WTC11 (cell line): ENCODE results near the gene NDUFV1. TPM values are rescaled to one million over a fixed set of nuclear protein-coding genes. Genes with fewer than 3 reads are reported as not detected.

Experiments
- ATAC-seq: fragments of 200-7000 bp; cut with Tn5 transposase; 2 replicates; pipeline ENCODE4 v1.10.0; 2021; ENCODE audit warnings: mild to moderate bottlenecking, moderate library complexity
- CTCF ChIA-PET: fragments of 300-600 bp; sonication (Branson Sonifier 250); formaldehyde crosslinking; loops from one replicate; lab custom pipeline; 2021; ENCODE audit warnings: antibody characterized with exemption; lab: Charles Lee
- POLR2A ChIA-PET: fragments of 350-600 bp; sonication (Branson Sonifier 250); formaldehyde crosslinking; loops from one replicate; lab custom pipeline; 2021; ENCODE audit warnings: antibody characterized with exemption; lab: Charles Lee
- DNase-seq: peaks from one replicate; pipeline ENCODE4 v3.0.0; 2021; ENCODE audit warnings: low spot score
- H3K27ac Mint-ChIP-seq: 2 replicates; pipeline ENCODE4 v1.8.0; 2021; ENCODE audit warnings: mixed read lengths
- H3K27me3 Mint-ChIP-seq: 2 replicates; pipeline ENCODE4 v1.8.0; 2021; ENCODE audit warnings: low read depth, mild to moderate bottlenecking, moderate library complexity, mixed read lengths
- H3K36me3 Mint-ChIP-seq: 2 replicates; pipeline ENCODE4 v1.8.0; 2021; ENCODE audit warnings: mixed read lengths
- H3K4me1 Mint-ChIP-seq: 2 replicates; pipeline ENCODE4 v1.8.0; 2022; ENCODE audit warnings: mixed read lengths
- H3K4me3 Mint-ChIP-seq: 2 replicates; pipeline ENCODE4 v1.8.0; 2021; ENCODE audit warnings: mild to moderate bottlenecking, moderate library complexity, mixed read lengths
- H3K9me3 Mint-ChIP-seq: 2 replicates; pipeline ENCODE4 v1.8.0; 2021; ENCODE audit warnings: mixed read lengths
- AR ChIP-seq: fragments of 250-450 bp; sonication (Bioruptor Pico); IDR thresholded peaks from 2 replicates; pipeline ENCODE4 v1.9.0; 2021; ENCODE audit warnings: mild to moderate bottlenecking
- ATF1 ChIP-seq: sonication (generic); formaldehyde crosslinking; IDR thresholded peaks from 2 replicates; pipeline ENCODE4 v1.8.1; 2023; ENCODE audit warnings: mild to moderate bottlenecking, moderate library complexity, missing genetic modification reagents
- ATF3 ChIP-seq: sonication (generic); formaldehyde crosslinking; conservative IDR thresholded peaks from 2 replicates; pipeline ENCODE4 v1.8.1; 2022; ENCODE audit warnings: mild to moderate bottlenecking, missing genetic modification reagents
- CBFB ChIP-seq: sonication (generic); formaldehyde crosslinking; IDR thresholded peaks from 2 replicates; pipeline ENCODE4 v1.8.1; 2022; ENCODE audit warnings: mild to moderate bottlenecking, low read depth, missing genetic modification reagents
- E2F4 ChIP-seq: sonication (generic); formaldehyde crosslinking; IDR thresholded peaks from 2 replicates; pipeline ENCODE4 v1.8.1; 2022; ENCODE audit warnings: low read depth, mild to moderate bottlenecking, moderate library complexity, missing genetic modification reagents, borderline replicate concordance
- FOXJ3 ChIP-seq: sonication (generic); formaldehyde crosslinking; IDR thresholded peaks from 2 replicates; pipeline ENCODE4 v1.9.0; 2021; ENCODE audit warnings: missing genetic modification reagents, mild to moderate bottlenecking, borderline replicate concordance
- FOXK1 ChIP-seq: sonication (generic); formaldehyde crosslinking; IDR thresholded peaks from 2 replicates; pipeline ENCODE4 v1.8.0; 2022; ENCODE audit warnings: mild to moderate bottlenecking, moderate library complexity, missing genetic modification reagents
- FOXP1 ChIP-seq: sonication (generic); formaldehyde crosslinking; IDR thresholded peaks from 2 replicates; pipeline ENCODE4 v1.8.0; 2022; ENCODE audit warnings: missing genetic modification reagents, mild to moderate bottlenecking, moderate library complexity, borderline replicate concordance
- GRHL2 ChIP-seq: fragments of 250-450 bp; sonication (Bioruptor Pico); IDR thresholded peaks from 2 replicates; pipeline ENCODE4 v1.8.0; 2022; ENCODE audit warnings: mild to moderate bottlenecking, moderate library complexity; ENCODE audit not compliant: insufficient replicate concordance, severe bottlenecking
- IRF2 ChIP-seq: sonication (generic); formaldehyde crosslinking; IDR thresholded peaks from 2 replicates; pipeline ENCODE4 v1.8.0; 2022; ENCODE audit warnings: low read depth, missing genetic modification reagents, borderline replicate concordance
- MXD4 ChIP-seq: fragments of 250-450 bp; sonication (Bioruptor Pico); IDR thresholded peaks from 2 replicates; pipeline ENCODE4 v1.8.0; 2021; ENCODE audit warnings: mild to moderate bottlenecking, moderate library complexity, borderline replicate concordance
- MYBL2 ChIP-seq: sonication (generic); formaldehyde crosslinking; IDR thresholded peaks from 2 replicates; pipeline ENCODE4 v1.8.1; 2023; ENCODE audit warnings: mild to moderate bottlenecking, moderate library complexity, missing genetic modification reagents
- NR3C1 ChIP-seq: sonication (generic); formaldehyde crosslinking; conservative IDR thresholded peaks from 2 replicates; pipeline ENCODE4 v1.8.1; 2023; ENCODE audit warnings: low read depth, mild to moderate bottlenecking, missing genetic modification reagents
- RELA ChIP-seq: sonication (generic); formaldehyde crosslinking; IDR thresholded peaks from 2 replicates; pipeline ENCODE4 v1.8.1; 2022; ENCODE audit warnings: missing genetic modification reagents, mild to moderate bottlenecking, borderline replicate concordance
- ZNF121 ChIP-seq: sonication (generic); formaldehyde crosslinking; IDR thresholded peaks from 2 replicates; pipeline ENCODE4 v1.8.0; 2023; ENCODE audit warnings: missing genetic modification reagents
- ZNF232 ChIP-seq: sonication (generic); formaldehyde crosslinking; IDR thresholded peaks from 2 replicates; pipeline ENCODE4 v1.8.0; 2022; ENCODE audit warnings: mild to moderate bottlenecking, missing genetic modification reagents
- ZNF281 ChIP-seq: sonication (generic); formaldehyde crosslinking; IDR thresholded peaks from 2 replicates; pipeline ENCODE4 v1.8.0; 2023; ENCODE audit warnings: mild to moderate bottlenecking, missing genetic modification reagents
- ZNF317 ChIP-seq: sonication (generic); formaldehyde crosslinking; IDR thresholded peaks from 2 replicates; pipeline ENCODE4 v1.8.1; 2023; ENCODE audit warnings: low read depth, mild to moderate bottlenecking, moderate library complexity, missing genetic modification reagents, borderline replicate concordance
- ZNF396 ChIP-seq: fragments of 250-450 bp; sonication (Bioruptor Pico); IDR thresholded peaks from 2 replicates; pipeline ENCODE4 v1.8.0; 2021; ENCODE audit warnings: mild to moderate bottlenecking, moderate library complexity, borderline replicate concordance
- total RNA-seq: library from RNA; stranded (reverse); gene quantifications from 3 replicates; pipeline ENCODE4 v1.2.3, GENCODE V29; 2021
- TF ChIP-seq, protein P1 (sequence below): sonication (generic); formaldehyde crosslinking; IDR thresholded peaks from 2 replicates; pipeline ENCODE4 v1.8.0; 2022; ENCODE audit warnings: mild to moderate bottlenecking, missing genetic modification reagents
- TF ChIP-seq, protein P2 (sequence below): sonication (generic); formaldehyde crosslinking; IDR thresholded peaks from 2 replicates; pipeline ENCODE4 v1.8.0; 2022; ENCODE audit warnings: mild to moderate bottlenecking, missing genetic modification reagents

NDUFV1 gene
- total RNA-seq, 1 experiment from 2014 or later, result 231 TPM

DNA sequence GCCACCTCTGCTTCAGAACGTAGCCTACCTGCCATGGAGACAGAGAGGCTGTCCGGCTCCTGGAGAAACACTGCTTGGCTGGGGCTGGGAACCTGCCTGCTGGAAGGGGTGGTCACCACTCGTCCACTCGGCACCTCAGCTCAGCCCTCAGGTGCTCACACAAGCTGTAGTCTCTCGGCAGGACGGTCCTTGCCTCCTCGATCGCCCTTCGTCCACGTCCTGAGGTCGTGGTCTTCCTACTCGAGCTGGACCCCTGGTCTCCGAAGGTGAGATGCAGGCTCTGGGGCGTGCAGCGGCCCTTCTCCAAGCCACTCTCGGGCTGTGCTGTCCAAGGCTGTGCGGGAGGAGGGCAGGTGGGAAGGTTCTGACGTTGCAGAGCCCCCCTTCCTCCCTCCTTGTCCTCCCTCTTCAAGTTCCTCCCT is 32.7 kb downstream of the NDUFV1 start, which contains the start of gene TBX10:
Gene TBX10 (minus strand): TSS at position 326 of the 422 bp plus-strand sequence. CDS start 291 bp downstream, at position 35.
- Mint-ChIP-seq H3K4me3 (no peak within 1 kb of the TSS), H3K27ac (no peak within 1 kb of the TSS), H3K9me3 (peaks cover 3% of the 10 kb centered on the region; the same call in 1 of the 2 replicates), H3K36me3 (no peaks in the 10 kb centered on the region), H3K4me1 (peaks cover 5% of the 10 kb centered on the region), H3K27me3 (peaks cover 30% of the 10 kb centered on the region)
- DNase-seq (no peak), ATAC-seq (no peak)
- TF ChIP-seq MXD4 (CRISPR knock-in tag) (no peak), E2F4 (CRISPR knock-in tag) (no peak)
- ChIA-PET POLR2A (no interaction called here), CTCF (interaction anchor here (0.8 to 4.5 kb wide), 6 partner anchors 10 to 59 kb away, joined by 3 to 43 read pairs (median 6); partner anchors contain the start of genes ALDH3B2 and NUDT8)

DNA sequence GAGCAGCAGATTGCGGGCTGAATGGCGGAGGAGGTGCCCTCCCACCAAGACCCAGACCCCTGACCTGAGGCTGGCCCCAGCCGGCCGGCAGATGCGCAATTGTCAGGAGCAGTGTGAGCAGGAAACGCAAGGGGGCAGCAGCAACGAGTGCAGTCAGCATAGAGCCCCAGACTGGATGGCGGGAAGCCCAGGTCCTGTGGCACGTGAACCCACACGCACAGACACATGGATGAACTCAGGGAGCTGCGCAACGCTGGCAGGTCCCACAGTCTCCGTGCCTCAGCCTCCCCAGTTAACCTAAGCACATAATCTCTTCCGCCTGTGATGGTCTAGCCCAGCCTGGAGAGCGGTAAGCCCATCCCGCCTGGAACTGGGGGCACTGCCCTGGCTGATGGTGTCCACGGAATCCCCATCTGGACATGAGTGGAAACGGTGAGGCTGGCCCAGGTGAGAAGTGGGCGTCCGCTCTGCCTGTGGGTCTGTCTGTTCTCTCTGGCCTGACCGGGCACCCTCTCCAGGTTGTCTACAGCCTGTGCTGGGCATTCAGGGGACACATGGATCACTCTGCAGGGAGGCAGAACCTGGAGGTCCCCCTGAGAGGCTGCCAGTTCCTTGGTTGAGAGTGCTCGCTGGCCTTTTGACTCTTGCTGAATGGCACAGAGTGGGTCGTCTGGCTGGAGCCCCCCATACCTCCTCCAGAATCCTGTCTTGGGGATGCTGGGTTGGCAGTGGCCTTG is 33.5 kb downstream of the NDUFV1 start:
- H3K36me3 Mint-ChIP-seq, result no peaks in the 10 kb centered on the region
- no peak overlapping the region for H3K27ac Mint-ChIP-seq
- peaks cover 30% of the 10 kb centered on the region for H3K27me3 Mint-ChIP-seq
- DNase-seq, result peak; percentile 89
- ChIA-PET POLR2A (no interaction called here), CTCF (interaction anchor here (0.6 to 4.5 kb wide), 8 partner anchors 10 to 61 kb away, joined by 3 to 43 read pairs (median 5); partner anchors contain the start of genes ALDH3B2 and NUDT8)
- H3K4me1 Mint-ChIP-seq, result peaks cover 2% of the 10 kb centered on the region
- H3K4me3 Mint-ChIP-seq, result no peak overlapping the region
- ATAC-seq, result peak; percentile 91
- H3K9me3 Mint-ChIP-seq, result peaks cover 3% of the 10 kb centered on the region; the same call in 1 of the 2 replicates
- TF ChIP-seq FOXK1 (CRISPR knock-in tag), result peak; percentile 86
- TF ChIP-seq MYBL2 (CRISPR knock-in tag), result peak; percentile 92
- TF ChIP-seq FOXJ3 (CRISPR knock-in tag), result no peak
- no peak for TF ChIP-seq NR3C1
- no peak for TF ChIP-seq ZNF396 (CRISPR knock-in tag)
- peak; percentile 64 for TF ChIP-seq ZNF121 (CRISPR knock-in tag)
- TF ChIP-seq IRF2 (CRISPR knock-in tag), result 0 out of 2 replicates have a peak, but pooled peaks have one; percentile 69
- no peak for TF ChIP-seq ATF1
- no peak for TF ChIP-seq MXD4 (CRISPR knock-in tag)
- TF ChIP-seq, protein P1, sequence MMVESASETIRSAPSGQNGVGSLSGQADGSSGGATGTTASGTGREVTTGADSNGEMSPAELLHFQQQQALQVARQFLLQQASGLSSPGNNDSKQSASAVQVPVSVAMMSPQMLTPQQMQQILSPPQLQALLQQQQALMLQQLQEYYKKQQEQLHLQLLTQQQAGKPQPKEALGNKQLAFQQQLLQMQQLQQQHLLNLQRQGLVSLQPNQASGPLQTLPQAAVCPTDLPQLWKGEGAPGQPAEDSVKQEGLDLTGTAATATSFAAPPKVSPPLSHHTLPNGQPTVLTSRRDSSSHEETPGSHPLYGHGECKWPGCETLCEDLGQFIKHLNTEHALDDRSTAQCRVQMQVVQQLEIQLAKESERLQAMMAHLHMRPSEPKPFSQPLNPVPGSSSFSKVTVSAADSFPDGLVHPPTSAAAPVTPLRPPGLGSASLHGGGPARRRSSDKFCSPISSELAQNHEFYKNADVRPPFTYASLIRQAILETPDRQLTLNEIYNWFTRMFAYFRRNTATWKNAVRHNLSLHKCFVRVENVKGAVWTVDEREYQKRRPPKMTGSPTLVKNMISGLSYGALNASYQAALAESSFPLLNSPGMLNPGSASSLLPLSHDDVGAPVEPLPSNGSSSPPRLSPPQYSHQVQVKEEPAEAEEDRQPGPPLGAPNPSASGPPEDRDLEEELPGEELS (CRISPR knock-in tag), result peak; percentile 88
- TF ChIP-seq GRHL2, result no peak
- TF ChIP-seq, protein P2, sequence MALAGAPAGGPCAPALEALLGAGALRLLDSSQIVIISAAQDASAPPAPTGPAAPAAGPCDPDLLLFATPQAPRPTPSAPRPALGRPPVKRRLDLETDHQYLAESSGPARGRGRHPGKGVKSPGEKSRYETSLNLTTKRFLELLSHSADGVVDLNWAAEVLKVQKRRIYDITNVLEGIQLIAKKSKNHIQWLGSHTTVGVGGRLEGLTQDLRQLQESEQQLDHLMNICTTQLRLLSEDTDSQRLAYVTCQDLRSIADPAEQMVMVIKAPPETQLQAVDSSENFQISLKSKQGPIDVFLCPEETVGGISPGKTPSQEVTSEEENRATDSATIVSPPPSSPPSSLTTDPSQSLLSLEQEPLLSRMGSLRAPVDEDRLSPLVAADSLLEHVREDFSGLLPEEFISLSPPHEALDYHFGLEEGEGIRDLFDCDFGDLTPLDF, result peak; percentile 97
- TF ChIP-seq AR, result no peak
- peak; percentile 99 for TF ChIP-seq FOXP1 (CRISPR knock-in tag)
- TF ChIP-seq ZNF281, result no peak; the same call in 1 of the 2 replicates
- peak; percentile 96 for TF ChIP-seq ZNF232 (CRISPR knock-in tag)
- 0 out of 2 replicates have a peak, but pooled peaks have one; percentile 28 for TF ChIP-seq ZNF317 (CRISPR knock-in tag)
- TF ChIP-seq CBFB (CRISPR knock-in tag), result no peak
- TF ChIP-seq ATF3, result peak; percentile 92
- peak; percentile 97 for TF ChIP-seq RELA (CRISPR knock-in tag)
